SK-N-SH (cell line): Measurements from ENCODE around the gene NPDC1. TPM values are rescaled to one million over a fixed set of nuclear protein-coding genes. Genes with fewer than 3 reads are reported as not detected.

Experiments used
- CTCF ChIA-PET: fragments of 300-600, 350-600 bp; formaldehyde crosslinking; extraction: SDS; loops from one replicate; lab custom pipeline; 2021; lab: Yijun Ruan, JAX
- POLR2A ChIA-PET: fragments of 350-600 bp; sonication (Branson Sonifier 250); formaldehyde crosslinking; extraction: SDS; loops from one replicate; lab custom pipeline; 2020; ENCODE audit warnings: antibody characterized with exemption, inconsistent platforms; lab: Yijun Ruan, JAX
- DNase-seq: peaks from one replicate; pipeline ENCODE4 v3.0.0; 2012
- H2AFZ ChIP-seq: fragments of 200-600 bp; sonication (generic); 2 replicates; pipeline ENCODE4 v1.8.1; 2016; ENCODE audit warnings: antibody characterized with exemption, mild to moderate bottlenecking, low read depth
- H3F3A ChIP-seq: fragments of 200-600 bp; sonication (generic); replicated peaks from 2 replicates; pipeline ENCODE3; 2016; ENCODE audit warnings: antibody characterized with exemption, mild to moderate bottlenecking; ENCODE audit not compliant: insufficient read depth
- H3K27ac ChIP-seq, 2 experiments: fragments of 200-500 bp in 1 of 2; fragments of 200-600 bp in 1 of 2; sonication (Bioruptor generic) in 1 of 2; sonication (generic), shearing (Covaris generic) in 1 of 2; 2 replicates each; pipeline versions ENCODE4 v1.5.1 to v1.6.1; 2014 to 2016; ENCODE audit warnings: low read depth in 2 of 2, inconsistent platforms in 1 of 2, low read length in 1 of 2, mild to moderate bottlenecking in 1 of 2, mixed read lengths in 1 of 2
- H3K27me3 ChIP-seq: fragments of 200-600 bp; sonication (generic), shearing (Covaris generic); 2 replicates; pipeline ENCODE4 v1.6.1; 2016; ENCODE audit warnings: mixed run types; ENCODE audit not compliant: insufficient read depth
- H3K36me3 ChIP-seq, 2 experiments: fragments of 200-500 bp in 1 of 2; fragments of 200-600 bp in 1 of 2; sonication (Bioruptor generic) in 1 of 2; sonication (generic) in 1 of 2; replicated peaks in 1 of 2; 2 replicates each; pipeline versions ENCODE3 to v1.5.1; 2014 to 2016; ENCODE audit warnings: low read length in 1 of 2, mild to moderate bottlenecking in 1 of 2; ENCODE audit not compliant: insufficient read depth in 2 of 2, control insufficient read depth in 1 of 2
- H3K4me1 ChIP-seq, 2 experiments: fragments of 200-500 bp in 1 of 2; fragments of 200-600 bp in 1 of 2; sonication (Bioruptor generic) in 1 of 2; sonication (generic), shearing (Covaris generic) in 1 of 2; 2 replicates each; pipeline versions ENCODE4 v1.5.1 to v1.6.1; 2014 to 2016; ENCODE audit warnings: low read depth in 1 of 2, low read length in 1 of 2, mixed run types in 1 of 2; ENCODE audit not compliant: insufficient read depth in 2 of 2, control insufficient read depth in 1 of 2
- H3K4me2 ChIP-seq: fragments of 200-600 bp; sonication (generic), shearing (Covaris generic); 2 replicates; pipeline ENCODE4 v1.6.1; 2017; ENCODE audit warnings: mixed run types
- H3K4me3 ChIP-seq, 2 experiments: fragments of 200-500 bp in 1 of 2; fragments of 200-600 bp in 1 of 2; sonication (Bioruptor generic) in 1 of 2; sonication (generic), shearing (Covaris generic) in 1 of 2; 2 replicates each; pipeline versions ENCODE4 v1.5.1 to v1.8.1; 2014 to 2016; ENCODE audit warnings: low read depth in 2 of 2, inconsistent platforms in 1 of 2, low read length in 1 of 2, mild to moderate bottlenecking in 1 of 2, mixed read lengths in 1 of 2, moderate library complexity in 1 of 2
- H3K79me2 ChIP-seq: fragments of 200-600 bp; sonication (generic); 2 replicates; pipeline ENCODE4 v1.8.1; 2017; ENCODE audit warnings: mild to moderate bottlenecking; ENCODE audit not compliant: insufficient read depth
- H3K9ac ChIP-seq: fragments of 200-600 bp; sonication (generic); 2 replicates; pipeline ENCODE4 v1.6.1; 2017; ENCODE audit warnings: mixed run types
- H3K9me2 ChIP-seq: fragments of 200-600 bp; sonication (generic); 2 replicates; pipeline ENCODE4 v1.6.1; 2017; ENCODE audit warnings: mixed run types
- H3K9me3 ChIP-seq: fragments of 200-600 bp; sonication (generic); 2 replicates; pipeline ENCODE4 v1.6.1; 2017; ENCODE audit warnings: mixed run types, mild to moderate bottlenecking, moderate library complexity
- H4K20me1 ChIP-seq: fragments of 200-600 bp; sonication (generic); 2 replicates; pipeline ENCODE4 v1.6.1; 2017; ENCODE audit warnings: mild to moderate bottlenecking, mixed run types; ENCODE audit not compliant: insufficient read depth
- FOXM1 ChIP-seq: IDR thresholded peaks from 2 replicates; pipeline ENCODE4 v1.4.0; 2012; ENCODE audit warnings: low read depth, mild to moderate bottlenecking
- MEF2A ChIP-seq: IDR thresholded peaks from 2 replicates; pipeline ENCODE4 v1.4.0; 2012; ENCODE audit warnings: low read depth, borderline replicate concordance
- POLR2AphosphoS5 ChIP-seq: IDR thresholded peaks from 2 replicates; pipeline ENCODE4 v1.6.1; 2012; ENCODE audit warnings: low read depth, low read length
- RAD21 ChIP-seq: IDR thresholded peaks from 2 replicates; pipeline ENCODE4 v1.6.1; 2012; ENCODE audit warnings: mild to moderate bottlenecking, low read length
- TAF1 ChIP-seq: IDR thresholded peaks from 2 replicates; pipeline ENCODE4 v1.6.1; 2012; ENCODE audit warnings: low read depth, mild to moderate bottlenecking, low read length, moderate library complexity, borderline replicate concordance
- TCF12 ChIP-seq: IDR thresholded peaks from 2 replicates; pipeline ENCODE4 v1.4.0; 2012
- WGBS: methylation state at CpG from one replicate; pipeline ENCODE4 v1.1.6; 2017; ENCODE audit warnings: low lambda C conversion rate; 5-methylcytosine and 5-hydroxymethylcytosine counted together
- polyA plus RNA-seq, 3 experiments: library from polyadenylated mRNA; depleted of rRNA; stranded (reverse); fragments of >200 nt; gene quantifications; 2 replicates each; pipeline ENCODE4 v1.2.3, GENCODE V29; 2012
- TF ChIP-seq, protein P1 (sequence below): fragments of 200-600 bp; sonication (generic); IDR thresholded peaks from 2 replicates; pipeline ENCODE4 v1.6.1; 2017; ENCODE audit warnings: antibody characterized with exemption, mild to moderate bottlenecking, moderate library complexity
- TF ChIP-seq, protein P2 (sequence below): fragments of 150-350 bp; IDR thresholded peaks from 2 replicates; pipeline ENCODE4 v1.6.1; 2016; ENCODE audit warnings: mild to moderate bottlenecking, low read depth, low read length
- TF ChIP-seq, protein P3 (sequence below): IDR thresholded peaks from 2 replicates; pipeline ENCODE4; 2012

NPDC1 gene
- polyA plus RNA-seq, 1 of the 3 experiments (the other 2 are of a cell fraction): 48.1 TPM

DNA sequence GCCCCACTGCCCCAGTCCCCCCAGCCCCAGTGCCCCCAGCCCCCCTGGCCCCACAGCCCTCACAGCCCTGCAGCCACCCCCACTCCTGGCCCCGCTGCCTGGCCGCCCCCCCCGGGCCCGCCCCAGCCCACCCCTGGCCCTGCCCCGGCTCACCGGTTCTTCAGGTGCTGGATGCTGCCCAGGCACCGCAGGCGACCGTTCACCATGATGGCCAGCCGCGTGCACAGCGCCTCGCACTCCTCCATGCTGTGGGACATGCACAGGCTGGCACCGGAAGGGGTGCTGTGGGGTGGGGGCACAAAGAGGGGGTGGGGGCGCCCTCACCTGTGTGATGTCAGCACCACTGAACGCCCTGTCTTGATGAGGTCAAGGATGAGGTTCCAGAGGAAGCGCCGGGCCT, 36.8 kb downstream of the NPDC1 start:
- H3K27me3 ChIP-seq: no peaks in the 10 kb centered on the region
- no peaks in the 10 kb centered on the region for H3K4me1 ChIP-seq
- no peaks in the 10 kb centered on the region for H4K20me1 ChIP-seq
- no peak overlapping the region for H2AFZ ChIP-seq
- no peak overlapping the region for H3K9ac ChIP-seq
- no peak overlapping the region for H3K4me2 ChIP-seq
- no peak for DNase-seq
- H3K9me2 ChIP-seq: no peaks in the 10 kb centered on the region
- POLR2A ChIA-PET: interaction anchor here (0.5 kb wide), 1 partner anchor 9 kb away, joined by 3 read pairs; no protein-coding TSS in a partner anchor
- H3K9me3 ChIP-seq: no peaks in the 10 kb centered on the region
- no peak overlapping the region for H3K4me3 ChIP-seq
- TF ChIP-seq POLR2AphosphoS5 (no peak), TCF12 (no peak)
- TF ChIP-seq, all 33 proteins: peak for 0
- Histone ChIP-seq H3K27ac (no peak overlapping the region), H3F3A (no peaks in the 10 kb centered on the region), H3K36me3 (peaks cover 0 to 10% of the 10 kb centered on the region in 2 experiments), H3K79me2 (no peaks in the 10 kb centered on the region)
- CTCF ChIA-PET: interaction anchor here (1.0 to 3.1 kb wide), 4 partner anchors 17 to 26 kb away, joined by 3 to 16 read pairs (median 6); partner anchors contain the start of genes ABCA2 and PAXX
- 98% methylated on average over 10 of the region's 18 CpGs for WGBS

DNA sequence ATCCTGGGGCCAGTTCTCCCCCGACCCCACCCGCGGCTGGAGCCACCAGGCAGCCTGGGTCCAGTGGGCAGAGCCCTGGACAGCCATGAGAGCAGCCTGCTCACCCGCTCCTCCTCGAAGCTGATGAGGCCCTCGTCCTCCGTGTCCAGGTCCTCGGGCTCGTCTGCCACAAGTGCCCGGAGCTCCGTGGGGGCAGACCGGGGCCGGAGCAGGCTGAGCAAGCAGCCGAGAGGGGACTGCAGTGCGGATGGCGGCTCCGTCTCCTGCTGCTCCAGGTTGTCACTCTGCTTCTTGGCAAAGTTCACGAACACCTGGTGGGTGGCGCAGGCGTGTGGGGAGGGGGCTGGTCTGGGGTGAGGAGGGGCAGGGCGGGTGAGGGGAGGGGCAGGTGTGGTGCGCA, 37.7 kb downstream of the NPDC1 start:
- H3K4me3 ChIP-seq: no peak overlapping the region
- H3K4me1 ChIP-seq: no peaks in the 10 kb centered on the region
- H2AFZ ChIP-seq: no peak overlapping the region
- no peaks in the 10 kb centered on the region for H3F3A ChIP-seq
- H3K9me3 ChIP-seq: no peaks in the 10 kb centered on the region
- H3K9me2 ChIP-seq: no peaks in the 10 kb centered on the region
- ChIA-PET CTCF (interaction anchor here (3.1 kb wide), 2 partner anchors 20 to 27 kb away, joined by 14 to 16 read pairs; partner anchors contain the start of gene ABCA2), POLR2A (interaction anchor here (1.1 kb wide), 1 partner anchor 12 kb away, joined by 3 read pairs; the partner anchor contains the start of gene CLIC3)
- H3K36me3 ChIP-seq: peaks cover 0 to 10% of the 10 kb centered on the region in 2 experiments
- no peaks in the 10 kb centered on the region for H3K27me3 ChIP-seq
- H3K9ac ChIP-seq: no peak overlapping the region
- no peak for DNase-seq
- no peak overlapping the region for H3K27ac ChIP-seq
- no peaks in the 10 kb centered on the region for H4K20me1 ChIP-seq
- 85% methylated on average over 11 of the region's 22 CpGs for WGBS
- no peaks in the 10 kb centered on the region for H3K79me2 ChIP-seq
- TF ChIP-seq RAD21 (no peak), FOXM1 (no peak)
- TF ChIP-seq, all 33 proteins: peak for 0
- no peak overlapping the region for H3K4me2 ChIP-seq

DNA sequence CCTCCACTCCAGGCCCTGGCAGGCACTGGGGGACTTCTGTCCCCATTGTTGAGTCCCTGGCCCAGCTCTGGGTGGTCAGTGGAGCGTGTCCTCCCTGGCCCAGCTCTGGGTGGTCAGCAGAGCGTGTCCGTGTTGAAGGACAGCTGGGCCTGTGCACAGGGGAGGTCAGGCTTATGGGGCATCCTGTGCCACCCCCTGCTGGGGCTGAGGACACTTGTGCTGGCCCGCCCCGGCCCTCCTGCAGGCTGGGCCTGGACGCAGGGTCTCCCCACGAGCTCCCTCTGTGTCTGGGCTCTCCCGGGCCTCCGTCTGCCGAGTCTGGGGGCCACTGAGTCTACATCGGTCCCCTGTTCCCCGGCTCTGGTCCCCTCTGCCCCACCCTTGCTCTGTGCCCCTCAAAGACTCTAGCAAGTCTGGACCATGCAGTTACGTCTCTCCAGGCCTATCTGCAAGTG, 38.1 kb downstream of the NPDC1 start:
- Histone ChIP-seq H3K4me2 (no peak overlapping the region), H3K9me3 (no peaks in the 10 kb centered on the region), H3K9ac (no peak overlapping the region), H3F3A (no peaks in the 10 kb centered on the region), H3K27ac (no peak overlapping the region; a peak in 1 of 4 replicates), H3K4me3 (no peak overlapping the region), H3K9me2 (no peaks in the 10 kb centered on the region), H4K20me1 (no peaks in the 10 kb centered on the region), H2AFZ (no peak overlapping the region), H3K79me2 (no peaks in the 10 kb centered on the region), H3K36me3 (peaks cover 0 to 10% of the 10 kb centered on the region in 2 experiments), H3K4me1 (no peaks in the 10 kb centered on the region), H3K27me3 (no peaks in the 10 kb centered on the region)
- 88% methylated on average over 12 of the region's 13 CpGs for WGBS
- POLR2A ChIA-PET: interaction anchor here (1.1 kb wide), 1 partner anchor 12 kb away, joined by 3 read pairs; the partner anchor contains the start of gene CLIC3
- peak; percentile 63 for DNase-seq
- TF ChIP-seq, protein P1, sequence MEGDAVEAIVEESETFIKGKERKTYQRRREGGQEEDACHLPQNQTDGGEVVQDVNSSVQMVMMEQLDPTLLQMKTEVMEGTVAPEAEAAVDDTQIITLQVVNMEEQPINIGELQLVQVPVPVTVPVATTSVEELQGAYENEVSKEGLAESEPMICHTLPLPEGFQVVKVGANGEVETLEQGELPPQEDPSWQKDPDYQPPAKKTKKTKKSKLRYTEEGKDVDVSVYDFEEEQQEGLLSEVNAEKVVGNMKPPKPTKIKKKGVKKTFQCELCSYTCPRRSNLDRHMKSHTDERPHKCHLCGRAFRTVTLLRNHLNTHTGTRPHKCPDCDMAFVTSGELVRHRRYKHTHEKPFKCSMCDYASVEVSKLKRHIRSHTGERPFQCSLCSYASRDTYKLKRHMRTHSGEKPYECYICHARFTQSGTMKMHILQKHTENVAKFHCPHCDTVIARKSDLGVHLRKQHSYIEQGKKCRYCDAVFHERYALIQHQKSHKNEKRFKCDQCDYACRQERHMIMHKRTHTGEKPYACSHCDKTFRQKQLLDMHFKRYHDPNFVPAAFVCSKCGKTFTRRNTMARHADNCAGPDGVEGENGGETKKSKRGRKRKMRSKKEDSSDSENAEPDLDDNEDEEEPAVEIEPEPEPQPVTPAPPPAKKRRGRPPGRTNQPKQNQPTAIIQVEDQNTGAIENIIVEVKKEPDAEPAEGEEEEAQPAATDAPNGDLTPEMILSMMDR: no peak
- TF ChIP-seq RAD21 (0 out of 2 replicates have a peak, but pooled peaks have one; percentile 12), POLR2AphosphoS5 (no peak), TAF1 (no peak), FOXM1 (no peak), MEF2A (no peak)
- TF ChIP-seq, protein P2, sequence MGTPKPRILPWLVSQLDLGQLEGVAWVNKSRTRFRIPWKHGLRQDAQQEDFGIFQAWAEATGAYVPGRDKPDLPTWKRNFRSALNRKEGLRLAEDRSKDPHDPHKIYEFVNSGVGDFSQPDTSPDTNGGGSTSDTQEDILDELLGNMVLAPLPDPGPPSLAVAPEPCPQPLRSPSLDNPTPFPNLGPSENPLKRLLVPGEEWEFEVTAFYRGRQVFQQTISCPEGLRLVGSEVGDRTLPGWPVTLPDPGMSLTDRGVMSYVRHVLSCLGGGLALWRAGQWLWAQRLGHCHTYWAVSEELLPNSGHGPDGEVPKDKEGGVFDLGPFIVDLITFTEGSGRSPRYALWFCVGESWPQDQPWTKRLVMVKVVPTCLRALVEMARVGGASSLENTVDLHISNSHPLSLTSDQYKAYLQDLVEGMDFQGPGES: no peak
- TF ChIP-seq, protein P3, sequence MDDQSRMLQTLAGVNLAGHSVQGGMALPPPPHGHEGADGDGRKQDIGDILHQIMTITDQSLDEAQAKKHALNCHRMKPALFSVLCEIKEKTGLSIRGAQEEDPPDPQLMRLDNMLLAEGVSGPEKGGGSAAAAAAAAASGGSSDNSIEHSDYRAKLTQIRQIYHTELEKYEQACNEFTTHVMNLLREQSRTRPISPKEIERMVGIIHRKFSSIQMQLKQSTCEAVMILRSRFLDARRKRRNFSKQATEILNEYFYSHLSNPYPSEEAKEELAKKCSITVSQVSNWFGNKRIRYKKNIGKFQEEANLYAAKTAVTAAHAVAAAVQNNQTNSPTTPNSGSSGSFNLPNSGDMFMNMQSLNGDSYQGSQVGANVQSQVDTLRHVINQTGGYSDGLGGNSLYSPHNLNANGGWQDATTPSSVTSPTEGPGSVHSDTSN: no peak
- CTCF ChIA-PET: interaction anchor here (1.1 to 3.1 kb wide), 3 partner anchors 17 to 27 kb away, joined by 3 to 16 read pairs (median 14); partner anchors contain the start of gene ABCA2
